Measurements from ENCODE around the gene ABLIM1.
A peak's percentile ranks its signal among the peaks of the same experiment; 100 is the strongest.

DNA sequence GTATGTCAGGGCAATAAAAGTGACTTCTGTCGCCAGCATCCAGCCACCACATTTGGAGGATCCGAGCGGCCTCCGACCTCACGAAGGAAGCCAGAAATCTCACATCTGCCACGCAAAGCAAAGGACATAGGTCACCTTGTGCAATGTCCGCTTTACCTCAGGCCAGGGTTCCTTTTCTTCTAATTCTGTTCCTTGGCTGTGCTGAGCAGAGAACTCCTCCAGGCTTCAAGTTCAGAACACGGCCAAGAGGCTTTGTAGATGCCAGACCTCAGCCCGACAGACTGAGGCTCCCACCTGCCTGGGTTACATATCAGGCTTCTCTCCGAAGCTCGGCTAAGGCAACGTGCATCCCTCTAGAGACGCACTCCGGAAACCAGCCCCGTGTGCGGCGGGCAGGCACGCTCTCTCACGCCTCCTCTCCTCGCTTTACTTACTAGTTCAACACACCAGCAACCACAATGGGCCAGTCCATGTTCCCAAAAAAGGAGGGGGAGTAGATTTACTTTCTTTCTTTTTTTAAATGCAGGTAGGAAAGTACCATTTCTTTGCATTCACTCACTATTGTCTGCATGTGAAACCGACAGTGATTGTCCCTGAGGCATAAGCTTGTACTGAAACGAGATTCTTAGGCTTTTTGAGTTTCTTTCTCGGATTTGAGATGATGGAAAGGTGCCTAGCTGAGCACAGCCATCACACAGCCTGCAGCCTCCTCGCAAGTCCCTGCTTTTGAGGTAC is 131.4 kb downstream of the ABLIM1 start:
- TF ChIP-seq REST (IDR thresholded peaks at IDR 0.05; ENCODE audit: insufficient read depth in 1 of 2, low read depth in 2 of 2, low read length in 2 of 2), result no peak
- TF ChIP-seq SIN3A (IDR thresholded peaks at IDR 0.05; ENCODE audit: borderline replicate concordance, insufficient read depth, low read length), result 0 out of 2 replicates have a peak, but pooled peaks have one; percentile 21
